GM10847 (cell line): ENCODE data around the gene SGIP1.

Source experiments
- POLR2A ChIP-seq: IDR thresholded peaks from 2 replicates; pipeline ENCODE4 v1.6.1; 2011; ENCODE audit not compliant: insufficient read length; ENCODE audit errors: extremely low read depth

SGIP1 gene

DNA sequence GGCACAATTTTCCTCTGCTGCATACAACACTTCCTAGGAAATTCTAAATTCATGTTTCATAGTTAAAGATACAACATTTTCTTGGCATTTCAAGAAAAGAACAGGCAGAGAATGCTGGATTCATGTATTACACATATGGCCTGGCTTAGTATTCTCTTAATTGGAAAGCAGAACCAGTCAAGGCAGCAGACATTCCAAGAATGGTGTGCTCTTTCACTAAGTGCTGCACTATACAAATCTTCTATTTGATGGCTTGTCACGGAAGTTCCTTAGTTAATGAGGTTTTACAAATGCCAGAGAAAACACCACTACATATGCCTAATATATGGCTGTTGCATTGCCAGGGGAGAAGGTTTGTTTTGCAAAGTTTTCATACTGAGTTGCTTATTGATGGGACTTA is 137.5 kb downstream of the SGIP1 start:
- no peak for TF ChIP-seq POLR2A

DNA sequence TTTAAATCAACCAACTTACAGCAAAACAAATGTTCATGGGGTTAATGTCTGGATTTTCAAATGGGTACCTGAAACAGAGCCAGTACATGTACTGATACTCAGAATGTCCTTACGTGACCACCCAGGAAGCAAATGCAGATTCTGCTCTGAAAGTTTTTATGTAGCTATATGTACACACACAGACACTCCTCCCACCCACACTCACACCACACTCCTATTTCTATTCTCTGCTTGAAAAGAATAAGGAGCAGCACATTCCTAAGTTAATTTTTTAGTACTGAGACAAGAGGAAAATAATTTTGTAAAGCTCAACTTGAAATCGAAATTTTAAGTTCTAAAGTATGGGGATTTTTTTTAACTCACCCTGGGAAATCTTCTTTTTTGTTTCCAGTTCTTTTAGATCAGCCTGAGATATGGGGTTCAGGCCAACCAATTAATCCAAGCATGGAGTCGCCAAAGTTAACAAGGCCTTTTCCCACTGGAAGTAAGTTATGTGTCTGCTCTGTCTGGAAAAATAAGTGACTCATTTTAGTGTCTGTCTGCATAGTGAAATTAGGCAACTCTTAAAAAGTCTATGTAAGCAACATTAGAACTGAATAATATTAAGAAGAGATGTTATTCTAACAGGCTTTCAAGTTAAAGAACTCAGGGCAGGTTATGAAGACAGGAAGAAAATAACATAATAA is 142.8 kb downstream of the SGIP1 start:
- TF ChIP-seq POLR2A: no peak

DNA sequence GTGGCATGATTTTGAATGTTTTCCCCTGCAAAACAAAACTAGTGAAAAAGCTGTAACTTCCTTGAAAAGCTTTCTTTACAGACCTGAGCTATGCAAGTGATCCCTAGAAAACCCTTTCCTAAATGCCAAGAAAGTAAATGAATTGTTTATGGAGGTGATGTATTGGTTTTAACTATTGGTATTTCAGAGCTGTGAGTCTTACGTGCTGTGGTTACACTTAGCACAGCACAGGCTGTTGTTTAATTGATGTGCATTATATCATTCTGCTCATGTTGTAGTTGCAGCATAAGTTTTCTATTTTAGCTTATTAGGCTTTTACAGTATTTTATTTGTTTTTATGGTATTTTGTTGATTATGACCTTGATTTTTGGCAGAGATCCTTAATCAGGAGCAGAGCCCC is 144.2 kb downstream of the SGIP1 start:
- TF ChIP-seq POLR2A: no peak

DNA sequence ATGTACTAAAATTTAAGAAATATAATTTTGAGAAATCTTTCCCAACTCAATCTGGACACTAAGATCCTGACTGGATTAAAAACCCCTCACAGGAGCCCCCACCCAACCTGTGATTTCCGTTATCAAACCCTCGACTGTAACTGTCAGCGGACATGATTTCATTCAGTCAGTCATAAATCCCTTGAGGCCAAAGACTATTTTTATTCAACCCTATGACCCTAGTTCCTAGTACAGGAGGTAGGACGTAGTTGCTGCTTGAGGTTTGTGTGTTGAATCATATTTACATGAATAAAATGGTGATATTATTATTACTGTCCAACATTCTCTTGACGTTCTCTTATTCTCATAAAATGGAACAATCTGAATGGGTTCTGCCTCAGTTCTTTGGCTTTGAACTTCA is 145.2 kb downstream of the SGIP1 start:
- TF ChIP-seq POLR2A: no peak

DNA sequence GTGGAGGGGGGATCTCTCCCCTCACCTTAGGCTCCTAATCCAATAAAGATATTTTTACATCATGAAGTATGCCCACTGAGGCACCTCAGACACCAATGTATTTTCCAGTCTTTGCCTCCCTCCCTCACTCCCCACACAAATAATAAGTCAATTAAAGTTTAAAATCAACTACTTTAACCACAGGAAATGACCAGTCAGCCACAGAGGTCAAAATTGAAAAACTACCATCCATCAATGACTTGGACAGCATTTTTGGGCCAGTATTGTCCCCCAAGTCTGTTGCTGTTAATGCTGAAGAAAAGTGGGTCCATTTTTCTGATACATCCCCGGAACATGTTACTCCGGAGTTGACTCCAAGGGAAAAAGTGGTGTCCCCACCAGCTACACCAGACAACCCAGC is 147.7 kb downstream of the SGIP1 start:
- no peak for TF ChIP-seq POLR2A

DNA sequence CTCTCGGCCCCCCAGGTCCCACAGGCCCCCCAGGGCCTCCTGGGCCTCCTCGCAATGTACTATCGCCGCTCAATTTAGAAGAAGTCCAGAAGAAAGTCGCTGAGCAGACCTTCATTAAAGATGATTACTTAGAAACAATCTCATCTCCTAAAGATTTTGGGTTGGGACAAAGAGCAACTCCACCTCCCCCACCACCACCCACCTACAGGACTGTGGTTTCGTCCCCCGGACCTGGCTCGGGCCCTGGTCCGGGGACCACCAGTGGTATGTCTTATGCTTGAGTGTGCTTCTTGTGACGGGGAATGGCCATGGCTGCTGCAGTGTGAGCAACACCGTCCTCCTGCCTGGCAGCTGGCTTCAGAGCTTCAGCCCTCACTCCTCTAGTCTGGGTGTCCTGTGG is 148.2 kb downstream of the SGIP1 start:
- no peak for TF ChIP-seq POLR2A

DNA sequence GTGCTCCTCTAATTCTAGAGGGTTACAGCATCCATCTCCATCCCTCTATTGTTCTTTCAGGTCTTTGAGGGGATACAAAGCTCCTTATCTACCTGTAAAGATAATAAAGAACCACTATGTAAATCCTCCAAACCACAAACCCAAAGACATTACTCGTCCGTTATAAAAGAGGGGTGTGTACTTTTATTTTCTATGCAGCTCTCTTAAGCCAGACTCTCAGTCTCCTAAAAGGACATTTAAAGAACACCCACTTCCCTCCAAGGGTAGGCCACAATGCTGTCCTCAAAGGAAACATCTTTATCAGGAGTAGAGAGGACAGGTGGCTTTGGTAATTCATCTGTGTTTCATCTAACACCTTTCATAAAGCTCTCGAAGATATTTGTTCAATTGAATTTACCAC is 150.4 kb downstream of the SGIP1 start:
- no peak for TF ChIP-seq POLR2A

DNA sequence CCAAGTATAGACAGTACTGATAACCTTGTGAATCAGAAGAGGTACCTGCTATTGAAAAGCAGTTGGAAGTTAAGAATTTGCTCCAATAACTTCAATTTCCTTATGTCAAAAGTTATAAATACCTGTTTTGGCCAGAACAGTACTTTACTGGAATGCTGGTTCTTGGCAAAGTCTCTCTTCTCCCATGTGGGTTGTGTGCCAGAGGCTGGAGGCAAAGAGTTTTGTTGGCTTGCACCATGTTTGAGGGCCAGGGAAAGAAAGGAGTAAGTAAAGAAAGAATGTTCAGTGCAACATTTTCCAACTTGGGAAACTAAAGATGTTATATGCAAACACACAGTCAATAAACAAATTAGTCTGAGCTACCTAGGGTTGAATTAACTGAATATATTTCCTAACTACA is 151.3 kb downstream of the SGIP1 start:
- no peak for TF ChIP-seq POLR2A

DNA sequence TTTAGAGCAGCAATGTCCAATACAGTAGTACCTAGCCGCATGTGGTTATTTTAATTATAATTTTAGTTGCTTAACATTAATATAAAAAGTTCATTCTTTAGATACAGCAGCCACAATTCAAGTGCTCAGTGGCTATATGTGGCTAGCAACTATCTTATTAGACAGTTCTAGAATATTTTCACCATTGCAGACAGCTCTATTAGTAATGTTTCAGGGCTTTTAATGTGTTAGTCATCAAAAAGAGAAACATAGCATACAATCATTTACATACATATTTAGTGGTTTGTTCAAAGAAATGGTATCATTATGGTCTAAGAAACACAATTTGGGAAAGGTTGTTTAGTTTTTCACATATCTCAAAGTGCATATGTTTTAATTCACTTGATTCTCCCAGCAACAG is 151.7 kb downstream of the SGIP1 start:
- no peak for TF ChIP-seq POLR2A

DNA sequence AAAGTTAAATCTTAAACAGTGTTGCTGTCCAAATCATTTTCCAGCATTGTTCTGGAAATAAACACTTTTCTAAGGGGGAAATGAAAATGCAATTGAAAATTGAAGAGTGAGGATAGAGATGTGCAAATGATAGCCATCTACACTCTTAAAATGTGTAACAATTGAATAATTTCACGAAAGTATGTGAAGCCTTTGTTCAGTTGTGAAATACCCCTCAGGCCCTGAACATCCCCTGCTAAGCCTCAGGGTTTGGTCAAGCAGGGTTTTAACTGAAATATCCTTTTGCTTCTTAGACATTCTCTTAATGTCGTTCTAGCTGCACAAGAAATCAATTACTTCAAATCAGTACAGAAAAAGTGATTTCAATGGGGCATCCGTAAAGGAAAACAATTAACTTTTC is 152.5 kb downstream of the SGIP1 start:
- no peak for TF ChIP-seq POLR2A

DNA sequence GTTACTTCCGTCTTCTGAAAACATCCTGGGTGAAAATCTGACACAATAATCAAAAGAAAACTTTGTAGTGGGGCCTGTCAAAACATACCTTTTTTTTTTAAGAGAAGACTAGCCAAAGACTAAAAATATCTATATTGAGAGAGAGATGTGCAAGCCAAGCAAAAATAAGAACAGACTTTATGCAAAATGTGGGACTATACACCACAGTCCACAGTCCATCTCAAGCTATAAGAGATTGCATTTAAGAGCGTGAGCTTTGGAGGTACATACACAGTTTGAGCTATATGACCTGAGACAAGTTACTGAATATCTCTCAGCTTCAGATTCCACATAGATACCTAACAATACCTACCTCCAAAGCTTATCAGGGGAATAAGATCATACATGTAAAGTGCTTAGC is 153.4 kb downstream of the SGIP1 start:
- TF ChIP-seq POLR2A: no peak

DNA sequence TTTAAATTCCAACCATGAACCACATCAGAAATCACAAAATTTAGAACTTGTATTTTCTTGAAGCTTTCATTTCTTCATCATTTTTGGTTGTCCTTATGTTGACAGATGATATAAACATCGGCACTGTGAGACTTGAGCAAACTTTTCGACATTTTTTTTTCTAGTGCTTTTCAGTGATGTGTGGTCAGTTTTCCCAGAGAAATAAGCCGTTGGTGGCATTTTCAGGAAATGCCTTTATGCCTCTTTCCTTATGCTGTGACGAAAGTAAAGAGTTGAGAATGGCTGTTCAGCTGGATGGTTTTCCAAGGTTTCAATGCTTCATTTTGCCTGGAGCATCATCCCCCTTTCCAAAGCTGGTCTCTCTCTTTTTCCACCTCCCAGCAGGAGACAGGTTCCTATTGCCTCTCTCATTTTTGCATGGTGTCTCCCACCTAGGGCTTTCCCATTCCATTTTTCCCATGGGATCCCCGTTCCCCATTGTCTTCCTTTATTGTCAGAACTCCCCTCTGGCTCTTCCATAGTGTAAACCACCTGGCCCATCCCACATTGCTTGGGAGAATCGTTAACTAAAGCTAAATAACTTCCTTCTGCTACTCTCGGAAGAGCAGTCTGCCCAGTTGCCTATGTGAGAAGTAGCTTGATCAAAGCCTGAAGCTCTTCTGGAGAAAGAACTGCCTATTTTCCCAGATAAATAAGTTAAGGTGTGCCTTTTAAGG is 156.9 kb downstream of the SGIP1 start:
- no peak for TF ChIP-seq POLR2A

DNA sequence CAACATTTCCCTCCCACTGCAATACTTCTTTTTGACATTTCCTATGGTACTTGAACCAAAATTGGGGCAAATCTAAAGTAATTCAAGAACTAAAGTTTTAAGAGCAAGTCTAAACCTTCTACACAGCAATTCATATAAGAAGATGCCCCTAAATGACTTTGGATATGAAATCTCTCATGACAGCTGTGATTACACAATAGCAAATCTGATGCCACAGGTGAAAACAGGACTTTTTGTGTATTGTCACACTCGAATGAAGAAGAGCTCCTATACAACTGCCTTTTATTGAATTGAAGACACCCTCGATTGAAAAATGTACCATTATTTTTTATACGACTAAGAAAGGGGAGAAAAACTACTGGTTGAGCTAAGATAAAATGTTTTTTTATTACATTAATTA is 158.7 kb downstream of the SGIP1 start:
- no peak for TF ChIP-seq POLR2A

DNA sequence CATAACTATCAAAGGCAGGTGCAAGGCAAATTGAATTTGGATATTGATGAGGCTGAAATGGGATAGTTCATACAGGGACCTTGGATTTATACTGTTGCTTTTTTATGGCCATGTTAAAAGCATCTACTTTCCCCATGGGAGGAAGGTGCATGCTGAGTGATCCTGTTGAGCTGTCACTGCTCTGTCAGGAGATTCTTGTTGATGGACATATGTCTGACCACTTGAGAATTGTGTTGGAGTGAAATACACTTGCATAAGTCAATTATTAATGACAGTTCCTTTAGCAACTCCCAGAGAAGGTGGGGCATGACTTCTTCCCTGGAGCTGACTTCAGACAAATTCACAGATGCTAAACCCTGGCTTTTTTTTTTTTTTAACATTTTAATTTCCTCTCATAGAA is 159.9 kb downstream of the SGIP1 start:
- no peak for TF ChIP-seq POLR2A

DNA sequence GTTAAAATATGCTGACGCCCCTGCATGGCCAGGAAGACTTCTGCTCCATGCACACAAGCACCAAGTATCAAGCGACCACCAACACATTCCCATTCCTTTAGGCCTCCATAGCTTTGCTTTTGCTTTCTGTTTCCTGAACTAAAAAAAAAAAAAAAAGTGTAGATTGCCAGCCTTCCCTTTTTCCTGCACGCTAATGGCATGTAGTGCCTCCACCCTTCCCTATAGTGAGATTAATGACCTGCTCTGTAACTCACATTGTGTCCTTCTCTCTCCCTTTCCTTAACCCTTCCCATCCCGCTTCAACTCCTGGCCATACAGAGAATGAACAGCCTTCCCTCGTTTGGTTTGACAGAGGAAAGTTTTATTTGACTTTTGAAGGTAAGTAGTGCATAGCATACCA is 161.2 kb downstream of the SGIP1 start:
- TF ChIP-seq POLR2A: no peak

DNA sequence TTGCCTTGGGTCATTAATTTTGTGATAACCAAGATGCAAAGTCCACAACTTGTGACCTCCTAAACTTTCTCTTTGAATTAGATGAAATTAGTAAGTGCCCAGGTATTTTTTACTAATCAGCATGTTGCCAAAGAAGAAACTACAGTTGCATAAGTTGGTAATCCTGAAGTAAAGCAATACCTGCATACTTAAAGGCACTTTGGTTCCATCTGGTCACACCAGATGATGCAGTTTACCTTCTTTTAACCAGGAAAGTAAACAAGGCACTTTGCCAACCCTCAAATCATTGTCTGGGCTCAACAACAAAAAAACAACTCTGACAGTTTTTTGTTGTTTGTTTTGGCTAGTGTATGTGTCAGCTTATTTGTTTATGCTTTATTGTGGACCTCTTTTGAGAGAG is 162.8 kb downstream of the SGIP1 start:
- no peak for TF ChIP-seq POLR2A

DNA sequence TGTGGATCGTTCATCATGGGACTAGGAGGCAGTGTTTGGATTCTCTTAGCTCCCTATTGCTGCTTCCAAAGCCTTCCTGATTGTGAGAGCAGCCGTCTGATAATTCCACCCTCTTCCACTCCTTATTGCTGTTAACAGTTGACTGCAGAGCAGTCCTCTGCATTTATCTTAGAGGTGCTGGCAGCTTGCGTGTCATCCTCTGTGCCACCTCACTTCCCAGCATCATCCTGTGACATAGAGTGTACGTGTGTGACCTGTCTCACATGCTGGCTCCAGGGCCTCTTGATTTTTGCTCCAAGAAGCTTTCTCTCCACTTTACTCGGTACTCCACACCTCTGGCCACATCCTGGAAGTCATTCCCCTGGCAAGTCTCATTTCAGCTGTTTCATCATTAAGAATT is 165.3 kb downstream of the SGIP1 start:
- TF ChIP-seq POLR2A: no peak
